ENCODE data around the gene KHDC4. TPM values are rescaled to one million over a fixed set of nuclear protein-coding genes. Genes with fewer than 3 reads are reported as not detected.

Gene KHDC4
- total RNA-seq, 1 donor from 2014 or later, result 51.8 TPM

DNA sequence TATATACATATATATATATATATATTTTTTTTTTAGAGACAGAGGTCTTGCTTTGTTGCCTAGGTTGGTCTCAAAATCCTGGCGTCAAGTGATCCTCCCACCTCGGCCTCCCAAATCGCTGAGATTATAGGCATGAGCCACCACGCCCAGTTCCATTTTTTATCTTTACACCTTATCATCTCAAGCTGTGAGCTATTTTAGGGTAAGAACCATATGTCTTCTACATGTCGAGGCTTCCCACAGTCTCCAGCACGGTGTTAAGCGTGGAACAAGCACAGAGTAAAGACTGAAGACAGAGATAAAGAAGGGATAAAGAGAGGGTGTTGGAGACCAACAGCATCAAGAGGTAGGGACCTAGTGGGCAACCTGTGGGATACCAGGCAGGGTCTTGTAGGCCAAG is 30.0 kb upstream of the KHDC4 start:
- Mint-ChIP-seq H3K36me3 (ENCODE audit: unreplicated experiment) (no peaks in the 10 kb centered on the region), H3K27ac (ENCODE audit: unreplicated experiment) (no peak overlapping the region), H3K9me3 (ENCODE audit: unreplicated experiment) (peaks cover 12% of the 10 kb centered on the region), H3K27me3 (ENCODE audit: unreplicated experiment) (peaks cover 14% of the 10 kb centered on the region), H3K4me1 (ENCODE audit: low read depth, unreplicated experiment) (peaks cover 22% of the 10 kb centered on the region), H3K4me3 (ENCODE audit: unreplicated experiment) (no peak overlapping the region)
- TF ChIP-seq, protein P1, sequence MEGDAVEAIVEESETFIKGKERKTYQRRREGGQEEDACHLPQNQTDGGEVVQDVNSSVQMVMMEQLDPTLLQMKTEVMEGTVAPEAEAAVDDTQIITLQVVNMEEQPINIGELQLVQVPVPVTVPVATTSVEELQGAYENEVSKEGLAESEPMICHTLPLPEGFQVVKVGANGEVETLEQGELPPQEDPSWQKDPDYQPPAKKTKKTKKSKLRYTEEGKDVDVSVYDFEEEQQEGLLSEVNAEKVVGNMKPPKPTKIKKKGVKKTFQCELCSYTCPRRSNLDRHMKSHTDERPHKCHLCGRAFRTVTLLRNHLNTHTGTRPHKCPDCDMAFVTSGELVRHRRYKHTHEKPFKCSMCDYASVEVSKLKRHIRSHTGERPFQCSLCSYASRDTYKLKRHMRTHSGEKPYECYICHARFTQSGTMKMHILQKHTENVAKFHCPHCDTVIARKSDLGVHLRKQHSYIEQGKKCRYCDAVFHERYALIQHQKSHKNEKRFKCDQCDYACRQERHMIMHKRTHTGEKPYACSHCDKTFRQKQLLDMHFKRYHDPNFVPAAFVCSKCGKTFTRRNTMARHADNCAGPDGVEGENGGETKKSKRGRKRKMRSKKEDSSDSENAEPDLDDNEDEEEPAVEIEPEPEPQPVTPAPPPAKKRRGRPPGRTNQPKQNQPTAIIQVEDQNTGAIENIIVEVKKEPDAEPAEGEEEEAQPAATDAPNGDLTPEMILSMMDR (IDR thresholded peaks at IDR 0.05; ENCODE audit: partially characterized antibody, unreplicated experiment), result no peak
- DNase-seq, result no peak

DNA sequence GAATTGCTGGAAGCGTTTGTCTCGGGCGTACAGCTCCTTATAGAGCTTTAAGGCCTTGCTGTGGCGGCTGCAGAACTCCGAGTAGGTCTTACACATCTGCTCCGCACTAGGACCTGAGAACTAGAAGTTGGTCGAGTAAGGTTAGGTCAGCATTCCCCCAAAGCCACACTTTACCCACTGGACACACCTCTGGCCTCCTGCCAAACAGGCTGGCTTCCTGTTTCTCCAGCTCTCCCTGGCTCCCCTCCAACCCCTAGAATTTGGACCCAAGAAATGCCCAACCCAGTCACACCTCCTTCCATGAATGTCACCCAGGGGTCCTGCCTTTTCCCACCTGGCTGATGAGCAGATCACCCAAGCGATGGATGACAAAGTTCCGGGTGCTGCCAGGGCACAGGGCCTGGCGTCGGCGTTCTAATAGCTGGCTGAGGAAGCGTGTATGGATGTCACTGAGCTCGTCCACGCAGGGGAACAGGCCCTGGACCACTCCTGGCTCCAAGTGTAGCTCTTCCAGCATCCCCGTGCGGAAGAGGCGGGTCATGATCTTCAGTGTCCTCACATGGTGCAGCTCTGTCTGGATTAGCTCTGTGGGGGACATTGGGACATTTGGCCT is 28.5 kb upstream of the KHDC4 start:
- no peaks in the 10 kb centered on the region for H3K36me3 Mint-ChIP-seq (ENCODE audit: unreplicated experiment)
- TF ChIP-seq, protein P1 (IDR thresholded peaks at IDR 0.05; ENCODE audit: partially characterized antibody, unreplicated experiment), result no peak
- no peak for DNase-seq
- H3K4me1 Mint-ChIP-seq (ENCODE audit: low read depth, unreplicated experiment), result peaks cover 7% of the 10 kb centered on the region
- peaks cover 6% of the 10 kb centered on the region for H3K27me3 Mint-ChIP-seq (ENCODE audit: unreplicated experiment)
- peaks cover 7% of the 10 kb centered on the region for H3K9me3 Mint-ChIP-seq (ENCODE audit: unreplicated experiment)
- no peak overlapping the region for H3K4me3 Mint-ChIP-seq (ENCODE audit: unreplicated experiment)
- H3K27ac Mint-ChIP-seq (ENCODE audit: unreplicated experiment), result no peak overlapping the region

DNA sequence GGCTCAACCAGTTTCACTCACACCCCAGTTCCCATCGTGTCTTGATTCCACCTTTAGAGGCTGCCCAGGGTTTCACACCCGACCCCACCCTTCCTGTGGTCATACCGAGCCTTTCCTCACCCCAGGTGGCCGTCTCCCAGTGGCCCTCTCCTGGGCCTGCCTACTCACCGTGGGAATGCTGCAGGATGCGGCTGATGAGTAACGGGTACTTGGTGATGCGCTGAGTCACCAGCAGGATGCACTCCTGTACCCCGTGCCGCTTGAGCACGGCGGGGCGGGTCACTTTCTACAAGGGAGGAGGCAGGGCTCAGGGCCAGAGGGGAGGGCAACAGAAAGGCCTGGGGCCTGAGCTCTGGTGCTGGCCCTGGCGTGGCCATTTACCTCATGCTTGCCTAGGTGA is 27.7 kb upstream of the KHDC4 start:
- TF ChIP-seq, protein P1 (IDR thresholded peaks at IDR 0.05; ENCODE audit: partially characterized antibody, unreplicated experiment), result no peak
- Mint-ChIP-seq H3K27me3 (ENCODE audit: unreplicated experiment) (peaks cover 6% of the 10 kb centered on the region), H3K9me3 (ENCODE audit: unreplicated experiment) (peaks cover 6% of the 10 kb centered on the region), H3K36me3 (ENCODE audit: unreplicated experiment) (no peaks in the 10 kb centered on the region), H3K4me3 (ENCODE audit: unreplicated experiment) (no peak overlapping the region), H3K27ac (ENCODE audit: unreplicated experiment) (no peak overlapping the region), H3K4me1 (ENCODE audit: low read depth, unreplicated experiment) (peaks cover 2% of the 10 kb centered on the region)
- DNase-seq, result no peak

DNA sequence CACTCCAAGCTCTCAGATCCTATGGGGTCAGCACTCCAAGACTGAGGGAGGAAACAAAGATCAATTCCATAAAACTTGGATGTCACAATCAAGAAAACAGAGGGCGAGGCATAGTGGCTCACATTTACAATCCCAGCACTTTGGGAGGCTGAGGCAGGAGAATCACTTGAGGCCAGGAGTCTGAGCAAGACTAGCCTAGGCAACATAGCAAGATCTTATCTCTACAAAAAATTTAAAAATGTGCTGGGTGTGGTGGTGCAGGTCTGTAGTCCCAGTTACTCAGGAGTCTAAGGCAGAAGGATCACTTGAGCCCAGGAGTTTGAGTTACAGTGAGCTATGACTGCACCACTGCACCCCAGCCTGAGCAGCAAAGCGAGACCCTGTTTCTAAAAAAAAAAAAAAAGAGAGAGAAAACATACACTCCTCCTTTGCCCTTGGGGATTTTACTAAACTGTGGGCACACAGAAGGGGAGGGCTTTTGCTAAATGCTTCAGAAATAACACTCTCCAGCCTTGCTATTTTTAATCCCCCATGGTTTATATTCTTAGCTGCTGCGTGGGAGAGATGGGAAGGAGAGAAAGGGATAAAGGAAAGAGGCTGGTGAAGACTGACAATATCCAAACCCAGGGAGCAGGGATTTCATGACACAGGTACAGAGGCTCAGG is 26.0 kb upstream of the KHDC4 start:
- TF ChIP-seq, protein P1 (IDR thresholded peaks at IDR 0.05; ENCODE audit: partially characterized antibody, unreplicated experiment), result no peak
- H3K4me1 Mint-ChIP-seq (ENCODE audit: low read depth, unreplicated experiment), result peaks cover 2% of the 10 kb centered on the region
- no peak overlapping the region for H3K4me3 Mint-ChIP-seq (ENCODE audit: unreplicated experiment)
- H3K27ac Mint-ChIP-seq (ENCODE audit: unreplicated experiment), result no peak overlapping the region
- no peaks in the 10 kb centered on the region for H3K36me3 Mint-ChIP-seq (ENCODE audit: unreplicated experiment)
- peaks cover 6% of the 10 kb centered on the region for H3K9me3 Mint-ChIP-seq (ENCODE audit: unreplicated experiment)
- no peak for DNase-seq
- H3K27me3 Mint-ChIP-seq (ENCODE audit: unreplicated experiment), result peaks cover 2% of the 10 kb centered on the region

DNA sequence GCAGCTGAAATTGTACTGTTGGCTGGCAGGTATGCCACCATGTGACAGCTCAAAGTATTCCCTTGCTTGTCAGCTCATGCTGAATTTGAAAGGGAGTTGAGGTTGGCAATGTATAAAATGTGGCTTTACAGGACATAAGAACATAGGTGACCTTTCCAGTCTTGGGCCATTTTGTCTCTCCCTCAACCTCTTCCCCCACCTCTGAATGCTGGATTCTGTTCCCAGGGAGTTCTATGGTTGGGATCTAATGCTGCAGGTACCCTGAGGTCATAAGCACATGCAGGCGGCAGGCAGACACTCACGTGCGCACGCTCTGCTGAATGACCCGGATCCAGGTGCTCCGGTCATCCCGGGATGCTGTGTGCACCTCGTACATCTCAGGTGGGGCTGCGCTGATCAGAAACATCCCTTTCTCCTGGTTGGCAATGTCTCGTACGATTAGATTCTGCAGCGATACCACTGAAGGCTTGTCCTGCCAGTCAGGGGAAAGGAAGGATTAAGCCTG is 23.2 kb upstream of the KHDC4 start:
- peaks cover 2% of the 10 kb centered on the region for H3K4me1 Mint-ChIP-seq (ENCODE audit: low read depth, unreplicated experiment)
- DNase-seq, result no peak
- peaks cover 4% of the 10 kb centered on the region for H3K9me3 Mint-ChIP-seq (ENCODE audit: unreplicated experiment)
- TF ChIP-seq, protein P1 (IDR thresholded peaks at IDR 0.05; ENCODE audit: partially characterized antibody, unreplicated experiment), result no peak
- H3K4me3 Mint-ChIP-seq (ENCODE audit: unreplicated experiment), result no peak overlapping the region
- H3K27me3 Mint-ChIP-seq (ENCODE audit: unreplicated experiment), result no peaks in the 10 kb centered on the region
- no peaks in the 10 kb centered on the region for H3K36me3 Mint-ChIP-seq (ENCODE audit: unreplicated experiment)
- H3K27ac Mint-ChIP-seq (ENCODE audit: unreplicated experiment), result no peak overlapping the region
